CD14-positive monocyte (primary cell): Measurements from ENCODE around the gene MAPK12. TPM values are rescaled to one million over a fixed set of nuclear protein-coding genes. Genes with fewer than 3 reads are reported as not detected.
A peak's percentile ranks its signal among the peaks of the same experiment; 100 is the strongest.

Experiments
- DNase-seq, 3 donors: peaks; one replicate each; pipeline ENCODE4 v3.0.0-alpha.2; 2011 to 2022
- H2AFZ ChIP-seq: 2 replicates; pipeline ENCODE4 v1.6.0; 2012; ENCODE audit warnings: mild to moderate bottlenecking, low read depth, low read length, inconsistent platforms; ENCODE audit not compliant: insufficient read depth, poor library complexity, severe bottlenecking
- H3K27ac ChIP-seq, 2 donors: 1 replicate in 1 of 2; 2 replicates in 1 of 2; pipeline ENCODE4 v1.5.1; 2012 to 2013; ENCODE audit warnings: low read length in 2 of 2, control low read depth in 1 of 2, inconsistent platforms in 1 of 2, low read depth in 1 of 2, mild to moderate bottlenecking in 1 of 2
- H3K27me3 ChIP-seq, 2 donors: one replicate each; pipeline versions ENCODE4 v1.6.0 to v1.6.1; 2011 to 2013; ENCODE audit warnings: low read length in 2 of 2; ENCODE audit not compliant: control insufficient read depth in 2 of 2, insufficient read depth in 2 of 2
- H3K36me3 ChIP-seq, 2 donors: replicated peaks in 1 of 2; 1 replicate in 1 of 2; 2 replicates in 1 of 2; pipeline versions ENCODE4 v1.5.1 to v1.6.1; 2012 to 2013; ENCODE audit warnings: low read length in 2 of 2, control low read depth in 1 of 2, inconsistent platforms in 1 of 2, mild to moderate bottlenecking in 1 of 2; ENCODE audit not compliant: insufficient read depth in 2 of 2, control insufficient read depth in 1 of 2
- H3K4me1 ChIP-seq, 2 donors: 1 replicate in 1 of 2; 2 replicates in 1 of 2; pipeline versions ENCODE4 v1.5.1 to v1.6.1; 2012 to 2013; ENCODE audit warnings: low read length in 2 of 2, control low read depth in 1 of 2, inconsistent platforms in 1 of 2, mild to moderate bottlenecking in 1 of 2, moderate library complexity in 1 of 2; ENCODE audit not compliant: insufficient read depth in 2 of 2, control insufficient read depth in 1 of 2
- H3K4me2 ChIP-seq: replicated peaks from 2 replicates; pipeline ENCODE3; 2012; ENCODE audit warnings: low read length, moderate library complexity, mild to moderate bottlenecking; ENCODE audit not compliant: poor library complexity, severe bottlenecking; ENCODE audit errors: extremely low read depth
- H3K4me3 ChIP-seq, 3 experiments: fragments of 200-600 bp in 1 of 3; sonication (generic) in 1 of 3; replicated peaks in 1 of 3; 1 replicate in 2 of 3; 2 replicates in 1 of 3; pipeline ENCODE4 v1.5.1; 2011 to 2013; ENCODE audit warnings: low read length in 3 of 3, mild to moderate bottlenecking in 3 of 3, control low read depth in 2 of 3, low read depth in 2 of 3, inconsistent platforms in 1 of 3, moderate library complexity in 1 of 3
- H3K79me2 ChIP-seq: 2 replicates; pipeline ENCODE4 v1.6.0; 2012; ENCODE audit warnings: mild to moderate bottlenecking, control low read depth, inconsistent platforms, low read length, moderate library complexity; ENCODE audit not compliant: insufficient read depth
- H3K9ac ChIP-seq: 2 replicates; pipeline ENCODE4 v1.6.0; 2017; ENCODE audit warnings: low read length, mild to moderate bottlenecking; ENCODE audit not compliant: insufficient read depth, poor library complexity, severe bottlenecking
- H3K9me3 ChIP-seq, 2 donors: replicated peaks in 1 of 2; 1 replicate in 1 of 2; 2 replicates in 1 of 2; pipeline versions ENCODE4 v1.5.1 to v1.6.1; 2012 to 2013; ENCODE audit warnings: low read length in 2 of 2, control low read depth in 1 of 2; ENCODE audit not compliant: control insufficient read depth in 1 of 2, insufficient read depth in 1 of 2
- H4K20me1 ChIP-seq: 2 replicates; pipeline ENCODE4 v1.6.0; 2012; ENCODE audit warnings: mild to moderate bottlenecking, low read length, control low read depth, moderate library complexity; ENCODE audit not compliant: insufficient read depth
- H3K27ac Mint-ChIP-seq, 7 donors: one replicate each; pipeline ENCODE4 v1.8.0; 2020; ENCODE audit warnings: mild to moderate bottlenecking in 7 of 7, mixed read lengths in 7 of 7, moderate library complexity in 6 of 7, inconsistent platforms in 2 of 7
- H3K27me3 Mint-ChIP-seq, 3 donors: one replicate each; pipeline ENCODE4 v1.8.0; 2021 to 2022; ENCODE audit warnings: low read depth in 3 of 3, mild to moderate bottlenecking in 3 of 3, mixed read lengths in 3 of 3, moderate library complexity in 3 of 3, inconsistent platforms in 1 of 3
- H3K36me3 Mint-ChIP-seq, 2 donors: one replicate each; pipeline ENCODE4 v1.8.0; 2020; ENCODE audit warnings: mixed read lengths in 2 of 2, inconsistent platforms in 1 of 2, mild to moderate bottlenecking in 1 of 2
- H3K4me1 Mint-ChIP-seq: one replicate; pipeline ENCODE4 v1.8.0; 2020; ENCODE audit warnings: mild to moderate bottlenecking, mixed read lengths
- H3K4me3 Mint-ChIP-seq, 2 donors: one replicate each; pipeline ENCODE4 v1.8.0; 2020; ENCODE audit warnings: mild to moderate bottlenecking in 2 of 2, mixed read lengths in 2 of 2, moderate library complexity in 1 of 2
- H3K9me3 Mint-ChIP-seq, 7 donors: one replicate each; pipeline ENCODE4 v1.8.0; 2020 to 2022; ENCODE audit warnings: mixed read lengths in 7 of 7, mild to moderate bottlenecking in 6 of 7, moderate library complexity in 6 of 7, inconsistent platforms in 2 of 7
- CTCF ChIP-seq: fragments of 200-600 bp; IDR thresholded peaks from one replicate; pipeline ENCODE4 v1.8.0; 2022; ENCODE audit warnings: antibody characterized with exemption, mild to moderate bottlenecking
- WGBS: methylation state at CpG from one replicate; pipeline ENCODE4 v1.1.5; 2013; ENCODE audit warnings: missing lambda C conversion rate; ENCODE audit not compliant: insufficient coverage; 5-methylcytosine and 5-hydroxymethylcytosine counted together
- intact Hi-C, 2 donors: fragments of 100-400 bp; cut with micrococcal nuclease; formaldehyde crosslinking; loops; one replicate each; pipeline versions ENCODE4 v1.15.0 to v1.15.1; 2023
- polyA plus RNA-seq, 3 donors: library from polyadenylated mRNA; depleted of rRNA in 1 of 3; unstranded in 2 of 3; stranded (reverse) in 1 of 3; fragments of 300-500 nt in 2 of 3; fragments of >200 nt in 1 of 3; fragmentation: Illumina TruSeq in 2 of 3; gene quantifications; 1 replicate in 2 of 3; 2 replicates in 1 of 3; pipeline ENCODE4 v1.2.3, GENCODE V29; 2012 to 2021

Gene MAPK12
- polyA plus RNA-seq, 3 donors = 0.06 to 3.2 (median 0.13) TPM

- no peak for TF ChIP-seq CTCF
- no peak overlapping the region for H3K4me2 ChIP-seq
- WGBS = 90% methylated on average over 27 of the region's 29 CpGs
- peaks cover 100% of the 10 kb centered on the region for H3K79me2 ChIP-seq
- no peak overlapping the region for H2AFZ ChIP-seq
- intact Hi-C loops = no loop called here
- Mint-ChIP-seq H3K4me1 (peaks cover 66% of the 10 kb centered on the region), H3K9me3 (no peaks in the 10 kb centered on the region), H3K27me3 (peaks cover 0 to 3% (median 0%) of the 10 kb centered on the region in 3 donors), H3K36me3 (peaks cover 25 to 52% of the 10 kb centered on the region in 2 donors), H3K4me3 (no peak overlapping the region), H3K27ac (peak overlapping the region in 5 of 7 donors; percentile 11 to 68 (median 45))
- H4K20me1 ChIP-seq = peaks cover 100% of the 10 kb centered on the region
- H3K4me3 ChIP-seq = no peak overlapping the region
- H3K9me3 ChIP-seq = no peaks in the 10 kb centered on the region
- H3K9ac ChIP-seq = no peak overlapping the region
- DNase-seq = no peak
- H3K4me1 ChIP-seq = peaks cover 60 to 90% of the 10 kb centered on the region in 2 donors
- H3K27me3 ChIP-seq = no peaks in the 10 kb centered on the region
- H3K36me3 ChIP-seq = peaks cover 26 to 28% of the 10 kb centered on the region in 2 donors
- no peak overlapping the region for H3K27ac ChIP-seq
Measured at GRCh38 chr22:50296658-50297490, 35.4 kb upstream of the MAPK12 start.

- Mint-ChIP-seq H3K36me3 (peaks cover 38 to 70% of the 10 kb centered on the region in 2 donors), H3K27me3 (peaks cover 0 to 2% (median 0%) of the 10 kb centered on the region in 3 donors), H3K4me3 (peak overlapping the region; percentile 63), H3K9me3 (no peaks in the 10 kb centered on the region), H3K27ac (peak overlapping the region in 1 of 7 donors; percentile 41), H3K4me1 (peaks cover 55% of the 10 kb centered on the region)
- WGBS = 46% methylated on average over 4 of the region's 5 CpGs
- Histone ChIP-seq H4K20me1 (peaks cover 100% of the 10 kb centered on the region), H3K9me3 (no peaks in the 10 kb centered on the region), H3K4me1 (peaks cover 41 to 65% of the 10 kb centered on the region in 2 donors), H3K4me3 (peak overlapping the region in 1 of 3 experiments; percentile 54), H3K4me2 (peak overlapping the region; percentile 55), H3K27ac (peak overlapping the region; percentile 7 to 11), H3K79me2 (peaks cover 100% of the 10 kb centered on the region), H2AFZ (no peak overlapping the region), H3K27me3 (no peaks in the 10 kb centered on the region), H3K9ac (peak overlapping the region; percentile 32), H3K36me3 (peaks cover 45% of the 10 kb centered on the region in 2 donors)
- intact Hi-C loops = loop anchor here (5.0 kb wide), 1 partner anchor 33 kb away; the partner anchor contains the start of gene DENND6B (in 2 of the 2)
- DNase-seq = no peak
- no peak for TF ChIP-seq CTCF
Measured at GRCh38 chr22:50294319-50294656, 32.8 kb upstream of the MAPK12 start.
